Left ventricle myocardium superior (tissue), 1 donor: ENCODE data around the gene GCNT1. TPM values are rescaled to one million over a fixed set of nuclear protein-coding genes. Genes with fewer than 3 reads are reported as not detected.
A peak's percentile ranks its signal among the peaks of the same experiment; 100 is the strongest.
"Not testable (repeated sequence)": the region's sequence is repeated elsewhere in the genome, so short reads cannot be mapped to it uniquely, and the experiment has no call there.

Experiments
- ATAC-seq: fragments of 200-7000 bp; cut with Tn5 transposase; one replicate; pipeline ENCODE4 v1.9.1; 2020; ENCODE audit warnings: mild to moderate bottlenecking, moderate library complexity
- DNase-seq: peaks from one replicate; pipeline ENCODE4 v3.0.0-alpha.2; 2020
- intact Hi-C: fragments of 100-400 bp; cut with micrococcal nuclease; formaldehyde crosslinking; loops from one replicate; pipeline ENCODE4 v1.11.0; 2022
- long read RNA-seq: library from polyadenylated mRNA; unstranded; transcript quantifications from one replicate; pipeline ENCODE4 v2.0.0, GENCODE V29; 2021
- total RNA-seq: library from RNA; stranded (reverse); fragmentation: NEBNext Ultra II Directional; extraction: Animal tissue kit (Norgen Biotek cat#: 25700); gene quantifications from one replicate; pipeline ENCODE4 v1.2.1, GENCODE V29; 2021
- donor health status: DM: no; HTN: yes; CAD: no; lungs with severe emphysema.

Gene GCNT1
- total RNA-seq: 3.5 TPM
- long read RNA-seq, full-length matches to known transcripts: 4 of 6 reads
- long read RNA-seq, partial matches to known transcripts: 1 of 6 reads
- long read RNA-seq, other reads (novel, unspliced or antisense): 1 of 6 reads

DNA sequence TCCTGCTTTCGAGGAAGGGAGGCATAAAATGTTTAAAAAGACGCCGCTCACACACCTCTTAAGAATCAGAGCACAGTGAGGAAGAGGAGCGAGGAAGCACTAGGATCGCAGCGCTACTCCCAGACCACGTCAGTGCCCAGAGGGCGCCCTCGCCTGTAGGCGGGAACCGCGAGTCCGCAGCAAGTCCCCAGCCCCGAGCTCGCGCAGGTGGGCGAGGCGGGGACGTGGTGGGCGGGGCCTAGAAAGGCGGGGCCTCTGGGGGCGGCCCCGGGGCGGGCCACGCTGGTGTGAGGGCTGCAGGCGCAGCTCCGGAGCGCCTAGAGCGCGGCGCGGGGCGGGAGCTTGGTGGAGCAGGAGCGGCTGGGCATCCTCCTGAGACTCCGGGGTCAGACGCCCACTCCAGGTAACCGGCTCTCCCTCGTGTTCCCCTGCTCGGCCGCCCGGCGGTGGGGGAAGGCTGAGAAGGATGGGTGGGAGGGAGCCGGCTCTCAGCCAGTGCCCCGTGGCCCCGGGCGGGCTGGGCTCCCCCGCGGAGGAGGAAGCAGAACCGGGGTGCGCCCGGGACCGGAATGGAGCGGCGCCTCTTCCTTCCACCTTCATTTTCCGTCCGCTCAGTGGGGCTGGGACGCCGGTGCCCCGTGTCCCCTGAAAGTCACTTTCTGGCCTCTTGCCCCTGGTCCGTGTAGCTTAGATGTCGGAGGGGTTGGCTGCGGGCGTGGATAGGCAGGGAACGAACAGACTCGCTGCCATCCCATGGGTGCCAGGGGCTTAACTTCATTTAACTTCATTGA is at the start of gene GCNT1:
GCNT1 (plus strand) TSS at position 280 of the 791 bp plus-strand sequence. CDS start 43,200 bp downstream, outside the sequence.
- ATAC-seq (peak; percentile 97), DNase-seq (peak; percentile 87)
- intact Hi-C loops: no loop called here

DNA sequence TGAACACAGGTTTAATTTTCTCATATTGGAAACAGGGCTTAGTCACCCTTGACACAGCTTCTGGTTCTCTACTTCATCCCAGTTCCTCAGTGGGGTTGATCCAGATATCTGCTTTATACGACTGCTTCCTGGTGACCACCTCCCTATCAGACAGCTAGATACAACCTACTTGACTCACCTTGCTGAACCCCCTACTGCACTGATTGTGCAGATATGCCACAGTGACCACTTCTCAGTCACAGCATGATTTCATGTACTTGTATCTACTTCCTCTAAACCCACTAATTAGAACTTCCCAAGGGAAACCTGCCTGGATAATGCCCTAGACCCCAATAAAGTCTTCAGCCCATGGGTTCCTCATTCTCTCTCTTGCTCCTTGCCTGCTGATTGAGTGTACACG is 46.3 kb upstream of the GCNT1 start:
- ATAC-seq: no peak
- intact Hi-C loops: no loop called here
- no peak for DNase-seq

DNA sequence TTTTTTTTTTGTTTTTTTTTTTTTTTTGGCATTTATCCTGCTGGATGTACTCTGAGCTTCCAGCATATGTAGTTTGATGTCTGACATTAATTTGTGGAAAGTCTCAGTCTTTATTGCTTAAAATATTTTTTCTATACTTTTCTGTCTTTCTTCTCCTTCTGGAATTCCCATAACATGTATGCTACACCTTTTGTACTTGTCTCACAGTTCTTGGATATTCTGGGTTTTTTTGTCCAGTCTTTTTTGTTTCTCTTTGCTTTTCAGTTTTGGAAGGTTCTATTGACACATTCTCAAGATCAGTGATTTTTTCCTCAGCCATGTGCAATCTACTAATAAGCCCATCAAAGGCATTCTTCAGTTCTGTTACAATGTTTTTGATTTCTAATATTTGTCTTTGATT is 45.3 kb upstream of the GCNT1 start:
- no peak for ATAC-seq
- DNase-seq: no peak
- intact Hi-C loops: no loop called here

DNA sequence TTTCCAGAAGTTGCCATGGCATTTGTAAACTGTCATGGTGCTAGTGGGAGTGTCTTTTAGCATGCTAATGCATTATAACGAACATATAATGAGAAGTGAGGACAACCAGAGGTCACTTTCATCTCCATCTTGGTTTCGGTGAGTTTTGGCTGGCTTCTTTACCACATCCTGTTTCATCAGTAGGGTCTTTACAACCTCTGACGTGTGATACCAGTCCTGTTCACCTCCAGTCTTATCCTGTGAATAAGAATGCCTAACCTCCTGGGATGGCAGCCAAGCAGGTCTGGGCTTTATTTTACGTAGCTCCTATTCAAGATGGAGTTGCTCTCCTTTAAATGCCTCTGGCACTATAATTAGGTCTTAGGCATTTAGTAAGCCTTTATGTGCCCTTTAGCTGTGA is 44.3 kb upstream of the GCNT1 start:
- DNase-seq: no peak
- ATAC-seq: no peak
- intact Hi-C loops: no loop called here

DNA sequence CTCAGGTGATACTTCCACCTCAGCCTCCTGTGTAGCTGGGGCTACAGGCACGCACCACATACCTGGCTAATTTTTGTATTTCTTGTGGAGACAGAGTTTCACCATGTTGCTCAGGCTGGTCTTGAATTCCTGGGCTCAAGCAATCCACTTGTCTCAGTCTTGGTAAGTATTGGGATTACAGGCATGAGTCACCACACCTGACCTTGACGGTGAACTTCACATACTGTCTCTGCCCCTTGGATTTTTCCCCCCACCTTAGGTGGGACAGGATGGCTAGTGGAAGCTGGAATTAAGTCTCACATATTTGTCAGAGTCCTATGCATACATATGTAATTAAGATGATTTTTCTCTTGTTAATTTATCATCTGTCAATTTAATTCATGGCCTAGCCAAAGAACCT is 43.8 kb upstream of the GCNT1 start:
- ATAC-seq: no peak
- intact Hi-C loops: no loop called here
- no peak for DNase-seq

DNA sequence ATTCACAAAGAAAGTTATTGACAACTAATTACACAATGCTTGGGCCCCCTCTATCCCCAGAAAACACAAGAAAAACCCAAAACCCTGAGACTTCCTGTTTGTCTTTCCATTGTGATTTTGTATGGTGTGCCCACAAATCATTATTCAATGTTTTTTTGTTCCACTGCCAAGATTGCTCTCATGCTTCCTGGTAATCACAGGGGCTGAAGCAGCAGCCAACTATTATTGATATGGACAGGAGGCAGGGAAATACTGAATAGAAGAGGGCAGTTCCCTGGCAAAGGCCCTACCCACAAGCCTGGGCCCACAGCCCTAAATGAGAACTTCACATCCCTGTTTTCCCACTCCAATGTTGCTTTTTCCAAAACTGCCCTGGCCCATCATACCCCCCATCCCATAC is 43.3 kb upstream of the GCNT1 start:
- ATAC-seq: no peak
- DNase-seq: no peak
- intact Hi-C loops: no loop called here

DNA sequence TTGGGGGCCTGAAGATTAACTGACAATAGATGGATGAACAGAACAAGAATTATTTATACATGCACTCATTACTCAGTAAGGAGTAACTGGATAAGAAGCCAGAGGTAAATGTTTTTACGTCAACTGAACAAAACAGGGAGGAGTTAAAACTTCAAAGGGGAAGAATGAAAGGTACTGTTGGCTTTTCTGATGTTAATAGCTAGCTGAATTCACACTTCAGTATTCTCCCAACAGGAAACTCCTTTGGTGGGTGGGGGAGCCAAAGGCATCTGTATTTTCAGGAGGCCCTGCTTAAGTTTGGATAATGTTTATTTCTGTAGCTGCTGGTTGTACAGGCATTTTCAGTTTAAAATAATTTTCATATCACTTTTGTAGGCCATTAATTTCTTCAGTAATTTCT is 41.6 kb upstream of the GCNT1 start:
- DNase-seq: no peak
- ATAC-seq: no peak
- intact Hi-C loops: no loop called here

DNA sequence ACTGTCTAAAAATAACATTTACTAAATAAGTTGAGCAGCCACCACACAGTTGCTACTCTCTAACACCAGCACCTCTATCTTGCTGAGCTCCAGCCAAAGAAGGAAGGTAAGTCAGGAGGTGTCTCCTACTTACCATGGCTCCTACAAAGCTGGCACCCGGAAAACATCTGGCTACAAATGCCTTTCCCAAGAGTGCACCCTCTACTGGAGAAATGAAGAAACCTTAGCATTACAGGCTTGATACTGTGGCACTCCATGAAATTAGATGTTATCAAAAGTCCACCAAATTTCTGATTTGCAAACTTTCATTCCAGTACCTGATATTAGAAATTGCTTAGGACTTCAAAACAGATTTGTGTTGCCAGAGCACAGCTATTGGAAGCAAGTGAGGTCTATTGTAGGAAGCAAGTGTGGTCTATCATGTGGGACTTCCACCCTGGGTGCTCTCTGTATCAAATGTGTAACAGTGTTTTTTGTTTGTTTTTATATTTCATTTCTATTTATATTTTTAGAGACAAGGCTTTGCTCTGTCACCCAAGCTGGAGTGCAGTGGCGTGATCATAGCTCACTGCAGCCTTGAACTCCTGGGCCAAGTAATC is 39.1 kb upstream of the GCNT1 start:
- peak; percentile 32 for ATAC-seq
- intact Hi-C loops: no loop called here
- no peak for DNase-seq

DNA sequence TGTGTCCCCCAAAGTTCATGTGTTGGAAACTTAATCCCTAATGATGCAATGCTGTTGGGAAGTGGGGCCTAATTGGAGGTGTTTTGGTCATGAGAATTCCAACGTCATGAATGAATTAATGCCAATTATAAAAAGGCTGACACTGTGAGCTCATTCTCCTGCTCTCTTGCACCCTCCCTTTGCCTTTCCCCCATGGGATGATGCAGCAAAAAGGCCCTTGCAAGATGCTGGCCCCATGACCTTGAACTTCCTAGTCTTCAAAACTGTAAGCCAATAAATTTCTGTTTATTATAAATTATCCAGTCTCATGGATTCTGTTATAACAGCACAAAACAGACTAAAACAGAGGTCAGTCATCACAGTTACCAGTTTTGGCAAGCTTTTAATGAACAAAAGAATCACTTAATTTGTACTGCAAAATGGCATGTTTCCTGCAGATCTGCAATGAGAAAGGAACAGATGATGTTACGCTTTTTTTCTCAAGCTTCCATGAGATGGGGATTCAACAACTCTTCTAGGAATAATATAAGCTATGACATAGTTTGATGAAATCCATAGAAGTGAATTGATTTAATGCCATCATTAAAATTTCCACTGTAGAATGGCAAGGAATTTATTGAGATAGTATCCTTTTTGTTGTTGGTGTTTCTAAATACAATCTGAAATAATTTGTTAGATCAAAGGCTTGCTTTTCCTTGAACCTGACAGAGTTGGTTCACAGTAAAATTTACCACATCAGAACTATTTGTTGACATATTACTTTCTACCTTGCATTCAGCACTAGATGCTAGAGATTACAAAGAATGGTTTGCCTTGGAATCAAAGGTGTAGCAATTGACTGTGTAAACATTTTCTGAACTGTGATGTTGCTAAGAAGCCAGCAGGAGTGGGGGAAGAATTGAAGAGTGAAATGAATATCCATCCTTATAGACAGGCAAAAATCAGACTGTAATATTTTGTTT is 35.5 kb upstream of the GCNT1 start:
- intact Hi-C loops: no loop called here
- DNase-seq: no peak
- no peak for ATAC-seq

DNA sequence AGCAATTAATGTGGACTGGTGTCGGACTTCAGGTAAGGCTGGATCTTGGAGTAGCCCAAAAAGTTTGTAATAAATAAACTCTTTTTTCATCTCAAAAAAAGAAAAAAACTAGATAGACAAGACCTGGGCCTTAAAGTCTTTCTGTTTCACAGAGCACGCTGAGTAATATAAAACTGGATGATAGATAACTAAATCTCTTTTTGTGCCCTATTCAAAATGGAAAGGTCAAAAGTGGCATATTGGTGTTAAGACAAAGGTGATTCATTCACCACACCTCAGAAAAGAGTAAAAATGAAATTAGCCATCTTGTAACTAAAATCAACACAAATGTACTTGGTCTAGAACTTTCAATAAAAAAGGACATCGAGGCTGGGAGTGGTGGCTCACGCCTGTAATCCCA is 34.5 kb upstream of the GCNT1 start:
- intact Hi-C loops: no loop called here
- no peak for ATAC-seq
- DNase-seq: no peak

DNA sequence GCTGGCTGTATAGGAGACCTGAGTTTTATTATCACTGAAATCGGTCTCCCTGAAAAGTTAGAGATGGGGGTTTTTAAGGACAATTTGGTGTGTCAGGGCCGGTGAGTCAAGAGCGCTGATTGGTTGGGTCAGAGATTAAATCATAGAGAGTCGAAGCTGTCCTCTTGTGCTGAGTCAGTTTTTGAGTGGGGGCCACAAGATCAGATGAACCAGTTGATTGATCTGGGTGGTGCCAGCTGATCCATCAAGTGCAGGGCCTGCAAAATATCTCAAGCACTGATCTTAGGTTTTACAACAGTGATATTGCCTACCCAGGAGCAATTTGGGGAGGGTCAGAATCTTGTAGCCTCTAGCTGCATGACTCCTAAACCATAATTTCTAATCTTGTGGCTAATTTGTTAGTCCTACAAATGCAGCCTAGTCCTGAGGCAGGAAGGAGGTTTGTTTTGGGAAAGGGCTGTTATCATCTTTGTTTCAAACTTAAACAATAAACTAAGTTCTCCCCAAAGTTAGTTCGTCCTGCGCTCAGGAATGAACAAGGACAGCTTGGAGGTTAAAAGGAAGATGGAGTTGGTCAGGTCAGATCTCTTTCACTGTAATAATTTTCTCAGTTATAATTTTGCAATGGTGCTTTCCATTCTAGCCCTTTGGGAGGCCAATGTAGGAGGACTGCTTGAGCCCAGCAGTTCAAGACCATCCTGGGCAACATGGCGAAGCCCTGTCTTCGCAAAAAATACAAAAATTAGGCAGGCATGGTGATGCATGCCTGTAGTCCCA is 33.1 kb upstream of the GCNT1 start:
- intact Hi-C loops: no loop called here
- no peak for DNase-seq
- no peak for ATAC-seq

DNA sequence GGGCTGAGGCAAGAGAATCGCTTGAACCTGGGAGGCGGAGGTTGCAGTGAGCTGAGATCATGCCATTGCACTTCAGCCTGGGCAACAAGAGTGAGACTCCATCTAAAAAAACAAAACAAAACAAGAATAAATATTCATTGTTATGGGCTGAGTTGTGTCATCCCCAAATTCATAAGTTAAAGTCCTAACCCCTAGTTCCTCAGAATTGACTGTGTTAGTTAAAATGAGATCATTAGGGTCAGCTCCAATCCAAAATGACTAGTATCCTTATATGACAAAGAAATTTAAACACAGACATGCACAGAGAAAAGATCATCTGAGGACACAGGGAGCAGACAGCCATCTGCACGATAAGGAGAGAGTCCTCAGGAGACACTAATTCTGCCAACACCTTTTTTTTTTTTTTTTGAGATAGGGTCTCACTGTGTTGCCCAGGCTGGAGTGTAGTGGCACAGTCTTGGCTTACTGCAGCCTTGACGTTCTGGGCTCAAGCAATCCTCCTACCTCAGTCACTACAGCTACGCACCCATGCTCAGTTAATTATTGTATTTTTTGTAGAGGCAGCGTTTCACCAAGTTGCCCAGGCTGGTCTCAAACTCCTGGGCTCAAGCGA is 32.1 kb upstream of the GCNT1 start:
- ATAC-seq (no peak), DNase-seq (no peak)
- intact Hi-C loops: no loop called here

DNA sequence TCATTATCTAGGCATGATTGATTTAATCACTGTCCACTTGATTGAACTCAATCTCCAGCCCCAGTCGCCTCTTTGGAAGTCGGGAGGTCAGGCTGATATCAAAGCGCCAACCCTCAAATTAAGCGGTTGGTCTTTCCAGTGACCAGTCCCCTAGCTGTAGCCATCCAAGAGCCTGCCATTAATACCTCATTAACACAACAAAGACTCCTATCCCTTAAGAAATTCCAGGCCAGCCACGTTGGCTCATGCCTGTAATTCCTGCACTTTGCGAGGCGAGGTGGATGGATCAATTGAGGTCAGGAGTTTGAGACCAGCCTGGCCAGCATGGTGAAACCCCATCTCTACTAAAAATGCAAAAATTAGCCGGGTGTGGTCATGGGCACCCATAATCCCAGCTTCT is 27.4 kb upstream of the GCNT1 start:
- ATAC-seq (no peak), DNase-seq (no peak)
- intact Hi-C loops: no loop called here

DNA sequence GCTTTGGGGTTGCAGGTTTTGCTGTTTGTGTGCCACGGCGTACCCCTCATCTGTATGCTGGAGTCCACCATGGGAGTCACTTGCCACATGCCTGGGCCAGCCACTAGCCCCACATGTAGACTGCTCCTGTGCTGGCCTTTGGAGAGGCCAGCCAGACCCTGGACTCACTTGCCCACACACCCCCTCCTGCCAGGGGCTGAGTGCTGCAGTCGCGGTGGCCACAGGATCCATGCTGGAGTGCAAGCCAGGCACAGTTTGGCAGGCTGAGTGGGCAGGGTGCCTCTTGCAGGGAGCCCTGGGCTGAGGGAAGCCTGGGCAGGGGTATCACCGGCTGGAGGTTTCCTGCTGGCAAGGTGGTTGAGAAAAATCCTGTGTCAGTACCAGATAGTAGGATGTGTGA is 25.6 kb upstream of the GCNT1 start:
- intact Hi-C loops: no loop called here
- ATAC-seq (no peak), DNase-seq (no peak)

DNA sequence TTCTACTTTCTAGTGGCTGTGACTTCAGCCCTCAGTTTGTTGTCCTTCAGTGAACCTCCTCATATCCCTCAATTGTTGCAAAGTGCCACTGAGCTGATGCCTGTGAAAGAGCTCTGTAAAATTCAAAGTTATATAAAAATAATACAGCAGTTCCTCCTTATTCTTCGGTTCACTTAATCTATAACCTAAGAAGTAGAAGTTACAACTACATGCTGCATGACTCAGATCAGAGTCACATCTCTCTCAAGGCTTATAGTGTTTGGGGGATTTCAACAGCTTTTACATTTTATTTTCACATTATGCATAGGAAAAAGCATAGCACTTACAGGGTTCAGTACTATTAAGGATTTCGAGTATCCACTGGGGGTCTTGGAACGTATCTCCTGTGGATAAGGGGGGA is 25.1 kb upstream of the GCNT1 start:
- no peak for ATAC-seq

DNA sequence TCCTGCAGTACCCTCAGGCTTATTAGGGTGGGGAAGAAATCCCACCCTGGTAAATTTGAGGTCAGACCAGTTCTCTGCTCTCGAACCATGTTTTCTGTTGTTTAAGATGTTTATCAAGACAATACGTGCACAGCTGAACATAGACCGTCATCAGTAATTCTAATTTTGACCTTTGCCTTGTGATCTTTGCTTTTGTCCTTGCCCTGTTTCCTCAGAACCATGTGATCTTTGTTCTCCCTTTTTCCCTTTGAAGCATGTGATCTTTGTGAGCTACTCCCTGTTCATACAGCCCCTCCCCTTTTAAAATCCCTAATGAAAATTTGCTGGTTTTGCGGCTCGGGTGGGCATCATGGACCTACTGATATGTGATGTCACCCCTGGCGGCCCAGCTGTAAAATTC is 24.1 kb upstream of the GCNT1 start:
- intact Hi-C loops, ATAC-seq, DNase-seq: not testable (repeated sequence)

More for the DNA sequence above, 25.1 kb upstream of the GCNT1 start:
- DNase-seq: no peak
- intact Hi-C loops: no loop called here

DNA sequence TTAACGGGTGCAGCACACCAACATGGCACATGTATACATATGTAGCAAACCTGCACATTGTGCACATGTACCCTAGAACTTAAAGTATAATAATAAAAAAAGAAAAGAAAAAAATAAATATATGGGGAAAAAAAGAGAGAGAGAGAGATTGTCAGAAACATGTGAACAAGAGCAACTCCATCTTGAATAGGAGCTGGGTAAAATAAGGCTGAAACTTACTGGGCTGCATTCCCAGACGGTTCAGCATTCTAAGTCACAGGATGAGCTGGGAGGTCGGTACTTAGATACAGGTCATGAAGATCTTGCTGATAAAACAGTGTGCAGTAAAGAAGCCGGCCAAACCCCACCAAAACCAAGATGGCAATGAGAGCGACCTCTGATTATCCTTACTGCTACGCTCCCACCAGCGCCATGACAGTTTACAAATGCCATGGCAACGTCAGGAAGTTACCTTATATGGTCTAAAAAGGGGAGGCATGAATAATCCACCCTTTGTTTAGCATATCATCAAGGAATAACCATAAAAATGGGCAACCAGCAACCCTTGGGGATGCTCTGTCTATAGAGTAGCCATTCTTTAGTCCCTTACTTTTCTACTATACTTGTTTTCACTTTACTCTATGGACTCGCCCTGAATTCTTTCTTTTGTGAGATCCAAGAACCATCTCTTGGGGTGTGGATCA is 21.8 kb upstream of the GCNT1 start:
- ATAC-seq, intact Hi-C loops, DNase-seq: not testable (repeated sequence)
